ENCODE data around the gene NFIA.

NFIA gene

DNA sequence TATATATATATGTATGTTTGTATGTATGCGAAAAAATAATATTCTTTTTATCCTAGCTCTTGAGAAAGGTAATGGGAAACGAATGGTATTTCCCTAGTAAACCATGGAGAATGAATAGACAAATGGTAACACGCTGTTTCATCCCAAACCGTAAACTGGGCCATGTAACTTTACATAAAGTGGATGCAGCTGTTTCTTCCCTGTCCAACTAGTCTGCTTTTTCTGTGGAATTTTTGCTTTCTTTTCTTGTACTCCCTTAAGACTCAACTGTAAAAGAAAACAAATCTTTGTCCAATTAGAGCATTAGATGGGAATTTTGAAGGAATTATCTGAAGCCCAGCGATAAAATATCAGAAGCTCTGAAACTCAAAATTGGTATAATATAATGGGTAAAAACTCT, 198.1 kb downstream of the NFIA start:
- no peak for DNase-seq

- DNase-seq = no peak
Measured at GRCh38 chr1:61282387-61282786, 200.0 kb downstream of the NFIA start.

- DNase-seq = no peak
Measured at GRCh38 chr1:61284248-61284854, 202.0 kb downstream of the NFIA start.

DNA sequence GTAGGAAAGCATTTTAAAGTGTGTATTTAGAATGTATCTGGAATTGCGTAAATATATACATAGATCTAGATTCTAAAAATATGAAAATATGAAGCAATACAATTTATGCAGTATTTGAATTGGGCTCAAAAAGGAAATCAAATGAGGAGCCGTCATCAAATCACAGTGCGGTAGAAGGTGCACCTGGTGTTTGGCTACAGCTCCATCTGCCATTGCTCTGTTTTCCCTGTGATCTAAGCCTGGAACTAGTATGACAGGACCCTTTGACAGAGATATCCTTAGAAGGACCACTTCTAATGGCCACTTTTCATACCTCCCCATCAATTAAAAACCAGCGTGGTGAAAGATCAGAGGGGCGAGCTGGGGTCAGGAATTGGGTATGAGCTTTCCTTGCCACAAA, 202.6 kb downstream of the NFIA start:
- DNase-seq = peak; percentile 48

GRCh38 chr1:61285371-61285885, 203.1 kb downstream of the NFIA start:
- no peak for DNase-seq

- no peak for DNase-seq
Measured at GRCh38 chr1:61287014-61287413, 204.7 kb downstream of the NFIA start.

- DNase-seq = no peak
Measured at GRCh38 chr1:61287734-61288133, 205.4 kb downstream of the NFIA start.

DNA sequence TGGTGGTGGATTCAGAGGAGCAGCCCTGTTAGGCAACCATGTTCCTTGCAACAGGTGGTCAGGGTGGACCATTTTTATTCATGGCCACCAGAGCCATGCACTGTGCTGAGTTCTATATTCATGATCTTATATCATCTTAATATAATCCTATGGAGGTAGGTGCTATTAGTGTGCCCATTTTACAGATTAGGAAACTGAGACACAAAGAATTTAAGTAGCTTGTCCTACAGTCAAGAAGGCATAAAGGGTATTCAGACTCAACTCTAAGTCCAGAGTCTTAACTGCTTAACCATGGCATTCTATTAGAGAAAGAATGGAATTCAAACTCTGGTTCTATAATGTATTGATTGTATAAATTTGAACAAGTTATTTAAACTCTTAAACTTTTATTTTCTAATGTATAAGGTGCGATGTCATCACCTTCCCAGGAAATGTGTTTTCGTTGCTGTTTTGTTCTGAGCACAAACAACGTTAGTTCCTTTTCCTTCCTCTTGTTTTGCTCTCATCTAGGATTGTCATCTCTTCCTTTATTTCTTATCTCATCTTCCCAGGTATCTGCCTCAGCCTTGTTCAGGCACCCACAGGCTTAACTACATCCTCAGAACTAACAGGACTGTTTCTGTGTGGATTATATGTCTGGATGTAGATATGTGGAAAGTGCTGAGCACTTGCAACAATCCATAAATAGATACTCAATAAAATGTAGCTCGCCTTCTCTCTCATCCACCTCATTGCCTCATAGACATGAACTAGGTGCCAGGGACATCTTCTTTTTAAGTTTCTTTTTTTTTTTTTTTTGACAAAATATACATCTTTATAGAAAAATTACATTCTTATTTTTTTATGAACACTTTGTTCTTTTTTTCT, 207.1 kb downstream of the NFIA start:
- DNase-seq = no peak

DNA sequence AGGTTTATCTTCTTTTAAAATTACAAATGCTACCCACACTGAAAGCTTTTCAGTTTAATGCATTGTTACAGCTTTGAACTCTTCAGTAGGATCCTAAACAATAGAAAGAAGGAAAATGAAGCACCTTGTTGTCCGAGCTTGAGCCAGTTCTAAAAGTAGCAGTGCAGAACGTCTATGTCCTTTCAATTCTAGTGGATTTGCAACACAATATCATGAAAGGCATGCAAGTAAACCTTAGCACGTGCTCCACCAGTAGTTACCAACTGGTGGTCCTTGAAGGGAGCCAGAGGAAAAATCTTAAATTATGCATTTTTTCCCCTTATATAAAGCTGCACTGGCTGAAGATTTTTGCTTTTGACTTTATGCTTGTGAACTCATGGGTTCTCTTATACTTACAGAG, 208.2 kb downstream of the NFIA start:
- no peak for DNase-seq

- DNase-seq = no peak
Measured at GRCh38 chr1:61293197-61293596, 210.8 kb downstream of the NFIA start.

DNA sequence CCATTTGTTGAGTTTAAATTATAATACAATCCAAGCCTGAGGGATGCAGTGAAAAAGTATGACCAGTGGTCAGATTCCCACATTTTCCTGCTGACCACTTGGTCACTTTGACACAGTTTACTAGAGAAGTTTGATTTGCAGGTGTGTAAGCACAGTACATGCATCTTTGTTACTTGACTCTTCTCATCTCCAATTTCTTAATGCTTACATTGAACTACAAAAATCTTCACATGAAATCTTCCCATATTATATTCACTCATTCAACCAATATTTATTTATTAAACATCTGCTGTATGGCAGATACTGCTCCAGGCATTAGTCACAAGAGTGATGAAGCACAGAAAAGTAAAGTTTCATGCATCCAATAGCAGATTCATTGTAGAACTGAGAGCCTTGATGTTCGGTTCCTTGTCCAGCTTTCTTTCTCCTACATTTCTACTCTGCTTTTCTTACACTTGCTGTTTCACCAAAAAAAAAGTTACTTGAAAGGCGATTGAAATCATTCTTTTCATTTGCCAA, 211.7 kb downstream of the NFIA start:
- no peak for DNase-seq

GRCh38 chr1:61294930-61295329, 212.6 kb downstream of the NFIA start:
- no peak for DNase-seq

GRCh38 chr1:61295818-61296537, 213.6 kb downstream of the NFIA start:
- DNase-seq = no peak

DNA sequence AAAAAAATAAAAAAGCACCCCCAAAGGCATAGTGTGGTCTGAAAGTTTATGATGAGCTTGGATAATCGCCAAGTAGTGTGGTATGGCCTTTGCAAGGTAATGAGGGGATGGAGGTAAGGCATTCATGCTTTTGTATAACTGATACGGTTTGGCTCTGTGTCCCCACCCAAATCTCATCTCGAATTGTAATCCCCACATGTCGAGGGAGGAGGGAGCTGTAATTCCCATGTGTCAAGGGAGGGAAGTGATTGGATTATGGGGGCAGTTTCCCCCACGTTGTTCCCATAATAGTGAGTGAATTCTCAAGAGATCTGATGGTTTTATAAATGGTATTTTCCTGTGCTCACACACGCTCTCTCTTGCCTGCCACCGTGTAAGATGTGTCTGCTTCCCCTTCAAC, 215.5 kb downstream of the NFIA start:
- DNase-seq = no peak

DNA sequence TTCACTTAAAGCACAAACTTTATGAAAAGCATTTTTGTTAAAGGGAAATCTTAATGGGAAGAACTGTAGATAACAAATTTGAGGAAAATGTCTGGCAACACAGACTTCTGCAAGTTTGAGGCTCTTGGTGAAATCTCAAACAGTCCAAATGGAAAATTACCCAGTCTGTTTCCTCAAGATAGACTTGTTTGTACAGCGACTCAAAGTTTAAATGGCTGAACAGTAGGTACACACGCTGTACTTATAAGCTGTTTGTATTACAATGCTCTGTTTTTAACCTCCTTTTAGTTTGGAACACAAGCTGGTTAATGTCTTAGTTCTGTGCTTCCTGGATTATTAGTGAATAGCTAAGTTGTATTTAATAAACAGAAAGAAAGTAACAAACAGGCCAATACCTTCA, 217.1 kb downstream of the NFIA start:
- DNase-seq = no peak

GRCh38 chr1:61300899-61301298, 218.5 kb downstream of the NFIA start:
- no peak for DNase-seq

- DNase-seq = no peak
Measured at GRCh38 chr1:61301824-61302657, 219.7 kb downstream of the NFIA start.

DNA sequence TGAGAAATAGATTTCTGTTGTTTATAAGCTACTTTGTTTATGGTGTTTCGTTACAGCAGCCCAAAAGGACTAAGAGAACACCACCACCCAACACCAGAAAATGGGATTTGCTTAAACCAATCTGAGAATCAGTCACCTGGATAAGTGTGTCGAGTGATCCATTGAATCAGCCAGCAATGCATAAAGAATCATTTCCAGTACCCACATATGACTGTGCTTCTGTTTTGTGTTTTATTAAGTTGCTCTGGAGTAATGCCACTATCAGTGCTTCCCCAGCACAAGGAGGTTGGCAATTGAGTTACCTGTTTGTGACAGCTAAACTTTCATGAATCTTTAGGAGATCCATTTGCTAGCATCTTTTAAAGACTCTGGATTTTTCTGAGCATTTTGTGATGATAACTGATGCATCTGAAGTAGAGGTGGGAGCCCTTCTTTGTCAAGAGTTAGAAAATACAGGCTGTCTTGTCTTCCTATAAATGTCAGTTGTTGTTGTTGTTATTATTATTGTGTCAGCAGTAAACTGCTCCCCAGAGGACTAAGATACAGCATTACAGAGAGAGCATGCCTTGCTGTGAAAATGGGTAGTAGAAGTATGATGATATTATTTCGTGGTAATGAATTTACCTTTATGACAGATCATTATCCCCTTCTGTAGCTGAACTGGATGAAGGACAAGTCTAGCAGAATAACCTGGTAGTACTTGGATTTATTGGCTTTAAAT, 225.2 kb downstream of the NFIA start:
- DNase-seq = no peak

DNA sequence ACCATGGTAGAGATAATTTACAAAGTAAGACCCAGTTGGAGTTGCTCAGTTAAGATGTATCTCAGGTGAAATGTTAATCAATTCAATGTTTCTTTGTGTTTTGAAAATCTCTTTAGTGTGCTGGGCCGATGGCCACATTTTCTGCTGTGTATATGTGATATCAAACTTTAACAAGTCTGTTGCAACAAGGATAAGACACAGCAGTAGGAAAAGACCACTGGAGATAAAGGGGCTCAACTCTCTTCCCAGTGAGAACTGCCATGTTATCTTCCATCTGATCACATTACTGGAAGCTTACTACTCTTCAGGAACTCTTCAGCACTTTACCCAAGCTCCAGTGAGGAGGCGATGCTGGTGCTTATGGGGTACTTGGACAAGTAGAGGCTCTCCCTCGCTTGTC, 227.7 kb downstream of the NFIA start:
- DNase-seq = no peak

DNA sequence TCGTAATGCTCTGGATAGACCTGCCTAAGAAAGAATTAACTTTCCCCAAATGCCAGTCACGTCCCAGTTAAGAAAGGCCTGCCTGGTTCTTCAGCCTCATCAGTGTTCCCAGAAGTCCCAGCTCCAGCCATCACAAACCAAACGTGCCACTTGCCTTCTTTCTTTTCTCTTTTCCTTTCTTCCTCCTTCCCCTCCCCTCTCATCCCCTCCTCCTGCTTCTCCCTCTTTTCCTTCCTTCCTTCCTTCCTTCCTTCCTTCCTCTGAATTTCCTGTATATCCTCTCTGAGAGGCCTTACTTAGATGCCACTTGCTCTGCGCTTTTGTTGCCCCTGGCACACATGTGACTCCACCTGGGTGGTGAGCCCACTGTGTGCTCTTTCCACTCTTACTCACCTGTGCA, 228.2 kb downstream of the NFIA start:
- no peak for DNase-seq

GRCh38 chr1:61313906-61314422, 231.6 kb downstream of the NFIA start:
- no peak for DNase-seq

DNA sequence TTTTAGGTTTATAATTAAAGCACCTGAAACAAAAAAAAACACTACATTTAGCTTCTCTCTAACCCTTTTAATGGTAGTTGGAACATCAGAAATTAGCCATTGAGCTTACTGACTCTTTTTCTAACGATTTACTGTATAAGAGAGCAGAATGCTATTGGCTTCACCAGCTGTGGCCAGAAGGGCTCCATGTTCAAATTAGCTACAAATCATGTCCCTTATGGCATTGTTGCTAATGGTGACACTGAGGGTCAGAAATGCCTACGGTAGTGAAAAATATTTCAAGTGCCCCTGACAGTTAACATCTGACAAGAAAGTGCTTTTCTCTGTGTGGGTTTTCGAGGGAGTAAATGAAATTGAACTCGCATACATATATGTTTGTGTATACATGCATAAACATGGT, 232.7 kb downstream of the NFIA start:
- no peak for DNase-seq
